ENCODE measurements around the gene ZNF556. TPM values are rescaled to one million over a fixed set of nuclear protein-coding genes. Genes with fewer than 3 reads are reported as not detected.
A peak's percentile ranks its signal among the peaks of the same experiment; 100 is the strongest.
"Not testable (repeated sequence)": the region's sequence is repeated elsewhere in the genome, so short reads cannot be mapped to it uniquely, and the experiment has no call there.

Gene ZNF556
- total RNA-seq, 1 experiment from 2014 or later: 0.04 TPM

DNA sequence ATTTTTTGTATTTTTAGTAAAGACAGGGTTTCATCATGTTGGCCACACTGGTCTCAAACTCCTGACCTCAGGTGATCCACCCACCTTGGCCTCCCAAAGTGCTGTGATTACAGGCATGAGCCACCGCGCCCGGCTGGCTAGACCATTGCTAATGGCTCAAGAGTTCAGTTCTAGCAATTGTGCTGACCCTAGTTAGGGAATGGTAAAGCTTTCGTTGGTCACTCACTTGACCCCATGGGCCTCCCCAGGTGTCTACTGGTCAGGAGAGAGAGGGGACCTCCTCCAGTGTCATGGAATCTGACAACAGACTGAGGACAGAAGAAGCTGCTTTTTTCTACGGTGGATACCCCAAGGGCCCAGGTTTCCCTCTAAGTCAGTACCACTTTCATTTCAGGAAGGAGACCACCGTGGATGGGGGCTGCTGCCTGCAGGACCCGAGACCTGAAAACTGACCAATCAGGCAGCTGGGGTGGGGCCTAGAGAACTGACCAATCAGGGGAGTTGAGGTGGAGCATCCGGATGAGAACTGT is 575 bp upstream of the ZNF556 start:
- intact Hi-C loops (cut with micrococcal nuclease): no loop called here
- no peaks in the 10 kb centered on the region for H3K27me3 ChIP-seq (ENCODE audit: low read length)
- CTCF ChIA-PET: no interaction called here
- no peaks in the 10 kb centered on the region for H3K36me3 ChIP-seq (ENCODE audit: low read depth, low read length)
- H4K20me1 ChIP-seq (ENCODE audit: low read length): no peaks in the 10 kb centered on the region
- no peak for DNase-seq
- TF ChIP-seq EZH2 (IDR thresholded peaks at IDR 0.05; ENCODE audit: low read length, unreplicated experiment) (no peak), EZH2phosphoT487 (IDR thresholded peaks at IDR 0.05; ENCODE audit: borderline replicate concordance, low read length) (no peak)
- TF ChIP-seq, protein P1, sequence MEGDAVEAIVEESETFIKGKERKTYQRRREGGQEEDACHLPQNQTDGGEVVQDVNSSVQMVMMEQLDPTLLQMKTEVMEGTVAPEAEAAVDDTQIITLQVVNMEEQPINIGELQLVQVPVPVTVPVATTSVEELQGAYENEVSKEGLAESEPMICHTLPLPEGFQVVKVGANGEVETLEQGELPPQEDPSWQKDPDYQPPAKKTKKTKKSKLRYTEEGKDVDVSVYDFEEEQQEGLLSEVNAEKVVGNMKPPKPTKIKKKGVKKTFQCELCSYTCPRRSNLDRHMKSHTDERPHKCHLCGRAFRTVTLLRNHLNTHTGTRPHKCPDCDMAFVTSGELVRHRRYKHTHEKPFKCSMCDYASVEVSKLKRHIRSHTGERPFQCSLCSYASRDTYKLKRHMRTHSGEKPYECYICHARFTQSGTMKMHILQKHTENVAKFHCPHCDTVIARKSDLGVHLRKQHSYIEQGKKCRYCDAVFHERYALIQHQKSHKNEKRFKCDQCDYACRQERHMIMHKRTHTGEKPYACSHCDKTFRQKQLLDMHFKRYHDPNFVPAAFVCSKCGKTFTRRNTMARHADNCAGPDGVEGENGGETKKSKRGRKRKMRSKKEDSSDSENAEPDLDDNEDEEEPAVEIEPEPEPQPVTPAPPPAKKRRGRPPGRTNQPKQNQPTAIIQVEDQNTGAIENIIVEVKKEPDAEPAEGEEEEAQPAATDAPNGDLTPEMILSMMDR (conservative IDR thresholded peaks at IDR 0.05; ENCODE audit: low read depth, low read length): no peak
- H3K27ac ChIP-seq (ENCODE audit: low read length): no peak overlapping the region
- no peak overlapping the region for H2AFZ ChIP-seq (ENCODE audit: low read length)
- H3F3A ChIP-seq (ENCODE audit: low read length, unreplicated experiment): no peaks in the 10 kb centered on the region
- no TSS peak for BruUV-seq (replicated peaks)
- H3K79me2 ChIP-seq (ENCODE audit: low read length): no peaks in the 10 kb centered on the region
- H3K9ac ChIP-seq (ENCODE audit: low read length): no peak overlapping the region
- H3K9me3 ChIP-seq (ENCODE audit: low read length): no peaks in the 10 kb centered on the region
- no peak overlapping the region for H3K4me3 ChIP-seq (ENCODE audit: low read length)
- H3K9me2 ChIP-seq (replicated peaks; ENCODE audit: low read length): no peaks in the 10 kb centered on the region
- POLR2A ChIA-PET (ENCODE audit: unreplicated experiment): no interaction called here
- no peak overlapping the region for H3K4me2 ChIP-seq (ENCODE audit: low read length)
- no peak for ATAC-seq
- H3K4me1 ChIP-seq (ENCODE audit: insufficient read depth, low read length): no peaks in the 10 kb centered on the region

DNA sequence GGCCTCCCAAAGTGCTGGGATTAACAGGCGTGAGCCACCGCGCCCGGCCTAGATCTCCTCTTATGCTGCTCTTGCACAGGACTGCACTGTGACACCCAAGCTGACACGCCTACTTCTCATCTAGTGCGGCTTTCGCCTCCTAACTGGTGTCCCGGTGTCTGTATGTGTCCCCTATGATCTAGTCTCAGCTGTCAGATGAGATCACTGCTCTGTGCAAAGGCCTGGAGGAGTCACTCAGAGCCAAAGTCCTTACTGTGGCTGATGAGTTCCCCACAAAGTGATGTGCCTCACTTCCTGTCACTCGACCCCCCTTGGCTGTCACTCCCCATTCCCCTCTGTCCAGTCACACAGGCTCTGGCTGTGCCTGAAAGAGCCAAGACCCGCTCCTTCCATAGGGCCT is 2.5 kb downstream of the ZNF556 start:
- no peaks in the 10 kb centered on the region for H3K36me3 ChIP-seq (ENCODE audit: low read depth, low read length)
- H3K9me2 ChIP-seq (replicated peaks; ENCODE audit: low read length): no peaks in the 10 kb centered on the region
- H3K4me2 ChIP-seq (ENCODE audit: low read length): no peak overlapping the region
- H3K9me3 ChIP-seq (ENCODE audit: low read length): no peaks in the 10 kb centered on the region
- BruUV-seq (replicated peaks): no TSS peak
- ChIA-PET CTCF (no interaction called here), POLR2A (ENCODE audit: unreplicated experiment) (no interaction called here)
- H3F3A ChIP-seq (ENCODE audit: low read length, unreplicated experiment): no peaks in the 10 kb centered on the region
- DNase-seq (no peak), ATAC-seq (no peak)
- no peak overlapping the region for H3K27ac ChIP-seq (ENCODE audit: low read length)
- TF ChIP-seq EZH2 (IDR thresholded peaks at IDR 0.05; ENCODE audit: low read length, unreplicated experiment) (no peak), EZH2phosphoT487 (IDR thresholded peaks at IDR 0.05; ENCODE audit: borderline replicate concordance, low read length) (no peak)
- TF ChIP-seq, protein P1 (conservative IDR thresholded peaks at IDR 0.05; ENCODE audit: low read depth, low read length): no peak
- no peaks in the 10 kb centered on the region for H4K20me1 ChIP-seq (ENCODE audit: low read length)
- H2AFZ ChIP-seq (ENCODE audit: low read length): no peak overlapping the region
- intact Hi-C loops (cut with micrococcal nuclease): no loop called here
- no peaks in the 10 kb centered on the region for H3K27me3 ChIP-seq (ENCODE audit: low read length)
- H3K4me1 ChIP-seq (ENCODE audit: insufficient read depth, low read length): no peaks in the 10 kb centered on the region
- no peak overlapping the region for H3K9ac ChIP-seq (ENCODE audit: low read length)
- no peaks in the 10 kb centered on the region for H3K79me2 ChIP-seq (ENCODE audit: low read length)
- H3K4me3 ChIP-seq (ENCODE audit: low read length): no peak overlapping the region

DNA sequence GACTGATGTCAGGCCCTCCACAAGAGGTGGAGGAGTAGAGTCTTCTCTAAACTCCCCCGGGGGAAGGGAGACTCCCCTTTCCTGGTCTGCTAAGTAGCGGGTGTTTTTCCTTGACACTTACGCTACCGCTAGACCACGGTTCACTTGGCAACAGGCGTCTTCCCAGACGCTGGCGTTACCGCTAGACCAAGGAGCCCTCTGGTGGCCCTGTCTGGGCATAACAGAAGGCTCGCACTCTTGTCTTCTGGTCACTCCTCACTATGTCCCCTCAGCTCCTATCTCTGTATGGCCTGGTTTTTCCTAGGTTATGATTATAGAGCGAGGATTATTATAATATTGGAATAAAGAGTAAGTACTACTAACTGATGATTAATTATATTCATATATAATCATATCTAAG is 5.0 kb downstream of the ZNF556 start:
- ATAC-seq; H3K27me3 ChIP-seq (ENCODE audit: low read length); POLR2A ChIA-PET (ENCODE audit: unreplicated experiment); H3K9me3 ChIP-seq (ENCODE audit: low read length); H3K79me2 ChIP-seq (ENCODE audit: low read length); H3K9me2 ChIP-seq (replicated peaks; ENCODE audit: low read length); H3K4me3 ChIP-seq (ENCODE audit: low read length); H3K27ac ChIP-seq (ENCODE audit: low read length); H3K4me1 ChIP-seq (ENCODE audit: insufficient read depth, low read length); CTCF ChIA-PET; intact Hi-C loops (cut with micrococcal nuclease); H3F3A ChIP-seq (ENCODE audit: low read length, unreplicated experiment); DNase-seq; H2AFZ ChIP-seq (ENCODE audit: low read length); H4K20me1 ChIP-seq (ENCODE audit: low read length); BruUV-seq (replicated peaks); H3K36me3 ChIP-seq (ENCODE audit: low read depth, low read length); H3K4me2 ChIP-seq (ENCODE audit: low read length); H3K9ac ChIP-seq (ENCODE audit: low read length): not testable (repeated sequence)
- TF ChIP-seq, protein P1 (conservative IDR thresholded peaks at IDR 0.05; ENCODE audit: low read depth, low read length): 0 out of 2 replicates have a peak, but pooled peaks have one; percentile 12

Data from PC-3 (cell line).